Stimulated activated naive CD8-positive, alpha-beta T cell treated with anti-CD3 and anti-CD28 coated beads, Interleukin-15, Interleukin-2, amounts not matched to agents 100 ng/mL and 50 ng/mL, for 24 hours (primary cell): ENCODE data around the gene CTSC.
"Not testable (repeated sequence)": the region's sequence is repeated elsewhere in the genome, so short reads cannot be mapped to it uniquely, and the experiment has no call there.

Source experiments
- H3K27ac Mint-ChIP-seq: one replicate; pipeline ENCODE4 v1.8.0; 2021; ENCODE audit warnings: mild to moderate bottlenecking, mixed read lengths
- H3K27me3 Mint-ChIP-seq: one replicate; pipeline ENCODE4 v1.8.0; 2021; ENCODE audit warnings: mixed read lengths
- H3K36me3 Mint-ChIP-seq: one replicate; pipeline ENCODE4 v1.8.0; 2021; ENCODE audit warnings: low read depth, mixed read lengths
- H3K4me1 Mint-ChIP-seq: one replicate; pipeline ENCODE4 v1.8.0; 2021; ENCODE audit warnings: low read depth, mixed read lengths
- H3K4me3 Mint-ChIP-seq: one replicate; pipeline ENCODE4 v1.8.0; 2021; ENCODE audit warnings: mild to moderate bottlenecking, mixed read lengths
- H3K9me3 Mint-ChIP-seq: one replicate; pipeline ENCODE4 v1.8.0; 2021; ENCODE audit warnings: mixed read lengths

Gene CTSC

GRCh38 chr11:88335284-88335683 lies 2.3 kb downstream of the CTSC start:
- Mint-ChIP-seq H3K27ac (peak overlapping the region; percentile 49), H3K27me3 (no peaks in the 10 kb centered on the region), H3K9me3 (no peaks in the 10 kb centered on the region), H3K36me3 (peaks cover 52% of the 10 kb centered on the region), H3K4me3 (peak overlapping the region; percentile 87), H3K4me1 (peaks cover 76% of the 10 kb centered on the region)

GRCh38 chr11:88333862-88334261 lies 3.7 kb downstream of the CTSC start:
- peaks cover 74% of the 10 kb centered on the region for H3K4me1 Mint-ChIP-seq
- H3K36me3 Mint-ChIP-seq = peaks cover 66% of the 10 kb centered on the region
- H3K27ac Mint-ChIP-seq = no peak overlapping the region
- no peaks in the 10 kb centered on the region for H3K9me3 Mint-ChIP-seq
- no peaks in the 10 kb centered on the region for H3K27me3 Mint-ChIP-seq
- H3K4me3 Mint-ChIP-seq = peak overlapping the region; percentile 45

- no peak overlapping the region for H3K4me3 Mint-ChIP-seq
- peaks cover 77% of the 10 kb centered on the region for H3K4me1 Mint-ChIP-seq
- no peak overlapping the region for H3K27ac Mint-ChIP-seq
- H3K9me3 Mint-ChIP-seq = no peaks in the 10 kb centered on the region
- peaks cover 74% of the 10 kb centered on the region for H3K36me3 Mint-ChIP-seq
- H3K27me3 Mint-ChIP-seq = no peaks in the 10 kb centered on the region
Observed at GRCh38 chr11:88332851-88333250, 4.7 kb downstream of the CTSC start.

GRCh38 chr11:88330826-88331428 lies 6.6 kb downstream of the CTSC start:
- Mint-ChIP-seq H3K27ac (no peak overlapping the region), H3K4me3 (no peak overlapping the region), H3K27me3 (no peaks in the 10 kb centered on the region), H3K4me1 (peaks cover 90% of the 10 kb centered on the region), H3K9me3 (no peaks in the 10 kb centered on the region), H3K36me3 (peaks cover 91% of the 10 kb centered on the region)

- H3K4me1 Mint-ChIP-seq = peaks cover 88% of the 10 kb centered on the region
- no peaks in the 10 kb centered on the region for H3K9me3 Mint-ChIP-seq
- no peaks in the 10 kb centered on the region for H3K27me3 Mint-ChIP-seq
- peaks cover 92% of the 10 kb centered on the region for H3K36me3 Mint-ChIP-seq
- no peak overlapping the region for H3K27ac Mint-ChIP-seq
- no peak overlapping the region for H3K4me3 Mint-ChIP-seq
Observed at GRCh38 chr11:88329563-88330250, 7.8 kb downstream of the CTSC start.

- H3K9me3 Mint-ChIP-seq = no peaks in the 10 kb centered on the region
- H3K36me3 Mint-ChIP-seq = peaks cover 93% of the 10 kb centered on the region
- no peak overlapping the region for H3K4me3 Mint-ChIP-seq
- H3K27me3 Mint-ChIP-seq = no peaks in the 10 kb centered on the region
- no peak overlapping the region for H3K27ac Mint-ChIP-seq
- peaks cover 88% of the 10 kb centered on the region for H3K4me1 Mint-ChIP-seq
Observed at GRCh38 chr11:88327462-88328143, 9.9 kb downstream of the CTSC start.

- no peaks in the 10 kb centered on the region for H3K27me3 Mint-ChIP-seq
- H3K27ac Mint-ChIP-seq = no peak overlapping the region
Observed at GRCh38 chr11:88327061-88327460, 10.5 kb downstream of the CTSC start.

GRCh38 chr11:88326099-88326498 lies 11.4 kb downstream of the CTSC start:
- peaks cover 87% of the 10 kb centered on the region for H3K4me1 Mint-ChIP-seq
- H3K36me3 Mint-ChIP-seq = peaks cover 95% of the 10 kb centered on the region
- H3K9me3 Mint-ChIP-seq = peaks cover 9% of the 10 kb centered on the region
- no peak overlapping the region for H3K27ac Mint-ChIP-seq
- no peak overlapping the region for H3K4me3 Mint-ChIP-seq
- H3K27me3 Mint-ChIP-seq = no peaks in the 10 kb centered on the region

More at GRCh38 chr11:88327061-88327460, 10.5 kb downstream of the CTSC start:
- peaks cover 95% of the 10 kb centered on the region for H3K36me3 Mint-ChIP-seq
- peaks cover 5% of the 10 kb centered on the region for H3K9me3 Mint-ChIP-seq
- peaks cover 92% of the 10 kb centered on the region for H3K4me1 Mint-ChIP-seq
- no peak overlapping the region for H3K4me3 Mint-ChIP-seq

GRCh38 chr11:88324562-88325345 lies 12.8 kb downstream of the CTSC start:
- H3K27me3 Mint-ChIP-seq = no peaks in the 10 kb centered on the region

GRCh38 chr11:88322881-88323280 lies 14.7 kb downstream of the CTSC start:
- not testable (repeated sequence) for H3K9me3 Mint-ChIP-seq, H3K27me3 Mint-ChIP-seq, H3K27ac Mint-ChIP-seq, H3K4me3 Mint-ChIP-seq
- Mint-ChIP-seq H3K36me3 (peaks cover 71% of the 10 kb centered on the region), H3K4me1 (peaks cover 68% of the 10 kb centered on the region)

More at GRCh38 chr11:88324562-88325345, 12.8 kb downstream of the CTSC start:
- Mint-ChIP-seq H3K4me1 (peaks cover 85% of the 10 kb centered on the region), H3K36me3 (peaks cover 82% of the 10 kb centered on the region), H3K9me3 (peaks cover 9% of the 10 kb centered on the region), H3K27ac (peak overlapping the region; percentile 69), H3K4me3 (no peak overlapping the region)

GRCh38 chr11:88321412-88321811 lies 16.1 kb downstream of the CTSC start:
- not testable (repeated sequence) for H3K27ac Mint-ChIP-seq, H3K27me3 Mint-ChIP-seq, H3K4me3 Mint-ChIP-seq, H3K9me3 Mint-ChIP-seq
- Mint-ChIP-seq H3K36me3 (peaks cover 66% of the 10 kb centered on the region), H3K4me1 (peaks cover 53% of the 10 kb centered on the region)

GRCh38 chr11:88320149-88320559 lies 17.4 kb downstream of the CTSC start:
- H3K27me3 Mint-ChIP-seq = no peaks in the 10 kb centered on the region
- peaks cover 42% of the 10 kb centered on the region for H3K4me1 Mint-ChIP-seq
- H3K9me3 Mint-ChIP-seq = peaks cover 9% of the 10 kb centered on the region
- no peak overlapping the region for H3K4me3 Mint-ChIP-seq
- H3K27ac Mint-ChIP-seq = no peak overlapping the region
- H3K36me3 Mint-ChIP-seq = peaks cover 65% of the 10 kb centered on the region

- H3K4me1 Mint-ChIP-seq = peaks cover 25% of the 10 kb centered on the region
- H3K27ac Mint-ChIP-seq = no peak overlapping the region
- no peak overlapping the region for H3K4me3 Mint-ChIP-seq
- H3K9me3 Mint-ChIP-seq = peaks cover 9% of the 10 kb centered on the region
- H3K27me3 Mint-ChIP-seq = no peaks in the 10 kb centered on the region
- peaks cover 60% of the 10 kb centered on the region for H3K36me3 Mint-ChIP-seq
Observed at GRCh38 chr11:88318017-88318416, 19.5 kb downstream of the CTSC start.

- peaks cover 58% of the 10 kb centered on the region for H3K36me3 Mint-ChIP-seq
- H3K4me3 Mint-ChIP-seq = no peak overlapping the region
- H3K27ac Mint-ChIP-seq = no peak overlapping the region
- no peaks in the 10 kb centered on the region for H3K27me3 Mint-ChIP-seq
- peaks cover 25% of the 10 kb centered on the region for H3K4me1 Mint-ChIP-seq
- peaks cover 9% of the 10 kb centered on the region for H3K9me3 Mint-ChIP-seq
Observed at GRCh38 chr11:88317536-88317935, 20.0 kb downstream of the CTSC start.
